Natural killer cell treated with Interleukin-12 subunit alpha and Interleukin-12 subunit beta and Interleukin-15 and Interleukin-18, amount 100 ng/mL, for 72 hours (primary cell): ENCODE results near the gene NPHS1. TPM values are rescaled to one million over a fixed set of nuclear protein-coding genes. Genes with fewer than 3 reads are reported as not detected.
"Not testable (repeated sequence)": the region's sequence is repeated elsewhere in the genome, so short reads cannot be mapped to it uniquely, and the experiment has no call there.

Experiments used
- ATAC-seq, 2 donors: fragments of 150-1000 bp; cut with Tn5 transposase in 1 of 2; sonication (Bioruptor Pico), chemical (Tn5 transposase) in 1 of 2; 2 replicates each; pipeline ENCODE4 v1.10.0; 2021
- DNase-seq: peaks from one replicate; pipeline ENCODE4 v3.0.0; 2022; ENCODE audit warnings: low spot score
- H3K27ac Mint-ChIP-seq, 2 donors: 1 replicate in 1 of 2; 2 replicates in 1 of 2; pipeline ENCODE4 v1.8.0; 2022; ENCODE audit warnings: mixed read lengths in 2 of 2, mild to moderate bottlenecking in 1 of 2, moderate library complexity in 1 of 2
- H3K27me3 Mint-ChIP-seq, 2 donors: 1 replicate in 1 of 2; 2 replicates in 1 of 2; pipeline ENCODE4 v1.8.0; 2022; ENCODE audit warnings: mixed read lengths in 2 of 2
- H3K36me3 Mint-ChIP-seq: one replicate; pipeline ENCODE4 v1.8.0; 2022; ENCODE audit warnings: mixed read lengths
- H3K4me1 Mint-ChIP-seq, 2 donors: 1 replicate in 1 of 2; 2 replicates in 1 of 2; pipeline ENCODE4 v1.8.0; 2022; ENCODE audit warnings: low read depth in 2 of 2, mixed read lengths in 2 of 2, mild to moderate bottlenecking in 1 of 2
- H3K4me3 Mint-ChIP-seq: one replicate; pipeline ENCODE4 v1.8.0; 2022; ENCODE audit warnings: mixed read lengths
- H3K9me3 Mint-ChIP-seq: 2 replicates; pipeline ENCODE4 v1.8.0; 2022; ENCODE audit warnings: mixed read lengths
- total RNA-seq, 2 donors: library from RNA; stranded (reverse); gene quantifications; one replicate each; pipeline ENCODE4 v1.2.3, GENCODE V29; 2022

The NPHS1 gene
- total RNA-seq, 2 donors from 2014 or later = not detected

GRCh38 chr19:35888398-35888797 lies 36.1 kb upstream of the NPHS1 start:
- H3K9me3 Mint-ChIP-seq = no peaks in the 10 kb centered on the region
- peaks cover 26% of the 10 kb centered on the region for H3K36me3 Mint-ChIP-seq
- H3K4me3 Mint-ChIP-seq = no peak overlapping the region
- no peak for ATAC-seq
- H3K27me3 Mint-ChIP-seq = no peaks in the 10 kb centered on the region
- no peak for DNase-seq
- H3K27ac Mint-ChIP-seq = peak overlapping the region in 1 of 2 donors; percentile 43
- peaks cover 12 to 20% of the 10 kb centered on the region in 2 donors for H3K4me1 Mint-ChIP-seq

DNA sequence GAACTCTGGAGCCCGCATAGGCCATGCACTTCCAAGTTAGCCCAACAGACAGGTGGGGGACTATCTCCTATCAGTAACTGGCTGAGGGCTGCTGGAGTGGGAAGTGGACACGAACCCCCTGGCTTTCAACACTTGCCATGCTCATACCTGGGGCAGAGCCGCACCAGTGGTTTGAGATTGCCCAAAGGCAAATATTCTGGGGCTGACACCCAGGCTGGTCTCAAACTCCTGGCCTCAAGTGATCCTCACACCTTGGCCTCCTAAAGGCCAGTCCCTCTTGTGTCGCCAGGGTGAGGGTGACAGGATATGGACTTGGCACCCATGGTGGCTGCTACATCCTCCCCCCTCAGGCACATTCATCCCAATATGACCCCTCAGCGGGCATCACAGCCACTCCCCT lies 34.9 kb upstream of the NPHS1 start:
- ATAC-seq (no peak), DNase-seq (no peak)
- no peaks in the 10 kb centered on the region for H3K27me3 Mint-ChIP-seq
- H3K4me3 Mint-ChIP-seq = no peak overlapping the region
- H3K9me3 Mint-ChIP-seq = no peaks in the 10 kb centered on the region
- peaks cover 20% of the 10 kb centered on the region for H3K36me3 Mint-ChIP-seq
- peaks cover 8 to 20% of the 10 kb centered on the region in 2 donors for H3K4me1 Mint-ChIP-seq
- no peak overlapping the region for H3K27ac Mint-ChIP-seq

DNA sequence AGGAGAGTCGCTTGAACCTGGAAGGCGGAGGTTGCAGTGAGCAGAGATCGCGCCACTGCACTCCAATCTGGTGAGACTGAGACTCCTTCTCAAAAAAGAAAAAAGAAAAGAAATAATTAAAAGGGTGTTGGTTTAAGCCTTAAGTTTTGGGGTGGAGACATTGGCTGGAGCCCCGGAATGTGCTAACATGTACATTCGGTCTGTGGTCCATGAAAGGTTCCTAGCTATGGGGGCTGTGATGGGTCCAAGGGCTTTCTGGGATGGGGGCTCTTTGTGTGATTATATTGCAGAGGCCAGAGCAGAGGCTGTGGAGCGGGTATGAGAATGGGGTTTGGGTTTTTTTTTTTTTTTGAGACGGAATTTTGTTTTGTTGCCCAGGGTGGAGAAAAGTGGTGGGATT lies 33.6 kb upstream of the NPHS1 start:
- peaks cover 17% of the 10 kb centered on the region for H3K36me3 Mint-ChIP-seq
- peak overlapping the region; percentile 25 to 32 for H3K27ac Mint-ChIP-seq
- no peaks in the 10 kb centered on the region for H3K9me3 Mint-ChIP-seq
- ATAC-seq (no peak), DNase-seq (no peak)
- no peaks in the 10 kb centered on the region for H3K27me3 Mint-ChIP-seq
- H3K4me3 Mint-ChIP-seq = no peak overlapping the region
- H3K4me1 Mint-ChIP-seq = peaks cover 8 to 21% of the 10 kb centered on the region in 2 donors

DNA sequence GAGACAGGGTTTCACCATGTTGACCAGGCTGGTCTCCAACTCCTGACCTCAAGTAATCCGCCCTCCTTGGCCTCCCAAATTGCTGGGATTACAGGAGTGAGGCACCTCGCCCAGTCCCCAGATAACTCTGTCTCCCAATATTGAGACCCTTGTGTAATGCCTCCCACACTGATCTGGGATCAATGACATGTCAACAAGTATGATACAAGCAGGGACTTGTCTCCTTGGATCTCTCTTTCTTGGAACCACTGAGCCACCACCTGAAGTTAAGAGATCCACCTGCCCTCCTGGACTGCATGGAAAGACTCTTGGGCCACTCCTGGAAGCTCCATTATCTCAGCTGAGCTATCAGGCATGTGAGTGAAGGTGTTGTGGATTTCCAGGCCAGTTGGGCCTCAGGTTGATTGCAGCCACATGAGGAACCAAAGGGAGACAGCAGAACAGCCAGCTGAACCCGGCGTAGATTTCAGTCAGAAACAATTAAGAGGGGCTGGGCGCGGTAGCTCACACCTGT lies 33.0 kb upstream of the NPHS1 start:
- Mint-ChIP-seq H3K36me3 (peaks cover 16% of the 10 kb centered on the region), H3K27me3 (peaks cover under 1 to 2% of the 10 kb centered on the region in 2 donors), H3K4me1 (peaks cover 8 to 21% of the 10 kb centered on the region in 2 donors), H3K4me3 (no peak overlapping the region), H3K9me3 (no peaks in the 10 kb centered on the region), H3K27ac (peak overlapping the region in 1 of 2 donors; percentile 25)
- ATAC-seq (no peak), DNase-seq (no peak)

GRCh38 chr19:35883882-35884281 lies 31.6 kb upstream of the NPHS1 start:
- Mint-ChIP-seq H3K9me3 (no peaks in the 10 kb centered on the region), H3K27ac (no peak overlapping the region), H3K36me3 (peaks cover 10% of the 10 kb centered on the region), H3K4me1 (peaks cover 16 to 25% of the 10 kb centered on the region in 2 donors), H3K27me3 (peaks cover 8 to 12% of the 10 kb centered on the region in 2 donors), H3K4me3 (no peak overlapping the region)
- ATAC-seq (no peak), DNase-seq (no peak)

- Mint-ChIP-seq H3K9me3 (no peaks in the 10 kb centered on the region), H3K4me3 (no peak overlapping the region), H3K4me1 (peaks cover 8 to 17% of the 10 kb centered on the region in 2 donors), H3K36me3 (no peaks in the 10 kb centered on the region), H3K27ac (peak overlapping the region in 1 of 2 donors; percentile 11), H3K27me3 (peaks cover 15 to 18% of the 10 kb centered on the region in 2 donors)
- DNase-seq (no peak), ATAC-seq (peak in 1 of 2 donors; percentile 64)
These were observed 30.0 kb upstream of the NPHS1 start for GRCh38 chr19:35882114-35882832.

GRCh38 chr19:35879770-35880317 lies 27.5 kb upstream of the NPHS1 start:
- H3K27me3 Mint-ChIP-seq = peaks cover 18% of the 10 kb centered on the region in 2 donors
- peak; percentile 84 to 91 for ATAC-seq
- peak; percentile 85 for DNase-seq
- H3K36me3 Mint-ChIP-seq = no peaks in the 10 kb centered on the region
- H3K4me1 Mint-ChIP-seq = peaks cover 8 to 12% of the 10 kb centered on the region in 2 donors
- H3K9me3 Mint-ChIP-seq = no peaks in the 10 kb centered on the region
- H3K4me3 Mint-ChIP-seq = no peak overlapping the region
- H3K27ac Mint-ChIP-seq = no peak overlapping the region

DNA sequence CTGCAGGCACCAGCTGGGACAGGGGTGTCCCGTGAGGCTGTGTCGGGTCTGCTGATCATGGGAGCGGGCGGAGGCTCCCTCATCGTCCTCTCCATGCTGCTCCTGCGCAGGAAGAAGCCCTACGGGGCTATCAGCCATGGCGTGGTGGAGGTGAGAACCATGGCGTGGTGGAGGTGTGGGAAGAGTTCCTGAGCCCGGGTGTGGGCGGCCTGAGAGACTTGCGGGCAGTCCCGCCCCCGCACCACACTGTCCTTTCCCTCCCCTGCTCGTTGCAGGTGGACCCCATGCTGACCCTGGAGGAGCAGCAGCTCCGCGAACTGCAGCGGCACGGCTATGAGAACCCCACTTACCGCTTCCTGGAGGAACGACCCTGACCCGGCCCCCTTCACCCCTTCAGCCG lies 26.8 kb upstream of the NPHS1 start:
- no peaks in the 10 kb centered on the region for H3K9me3 Mint-ChIP-seq
- H3K36me3 Mint-ChIP-seq = no peaks in the 10 kb centered on the region

DNA sequence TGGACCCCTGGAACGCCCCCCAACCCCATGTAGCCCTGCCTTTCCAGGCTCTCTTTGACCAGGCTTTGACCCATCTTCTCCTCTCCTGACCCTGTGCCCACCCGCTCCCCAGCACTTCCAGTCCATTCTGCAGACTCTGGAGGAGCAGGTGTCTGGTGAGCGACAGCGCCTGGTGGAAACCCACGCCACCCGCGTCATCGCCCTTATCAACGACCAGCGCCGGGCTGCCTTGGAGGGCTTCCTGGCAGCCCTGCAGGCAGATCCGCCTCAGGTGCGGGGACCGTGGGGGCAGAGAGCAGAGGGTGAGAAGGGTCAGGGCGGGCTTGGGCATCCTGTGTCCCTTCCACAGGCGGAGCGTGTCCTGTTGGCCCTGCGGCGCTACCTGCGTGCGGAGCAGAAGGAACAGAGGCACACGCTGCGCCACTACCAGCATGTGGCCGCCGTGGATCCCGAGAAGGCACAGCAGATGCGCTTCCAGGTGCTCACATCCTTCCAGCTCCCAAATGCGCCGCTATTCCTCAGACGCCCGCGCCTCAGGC lies 22.2 kb upstream of the NPHS1 start:
- DNase-seq = no peak
- ATAC-seq = no peak
- H3K9me3 Mint-ChIP-seq = peaks cover 6% of the 10 kb centered on the region

More for the DNA sequence above, 26.8 kb upstream of the NPHS1 start:
- H3K4me1 Mint-ChIP-seq = peaks cover 8 to 12% of the 10 kb centered on the region in 2 donors
- peaks cover 18% of the 10 kb centered on the region in 2 donors for H3K27me3 Mint-ChIP-seq
- no peak for DNase-seq
- ATAC-seq = no peak
- H3K4me3 Mint-ChIP-seq = no peak overlapping the region
- H3K27ac Mint-ChIP-seq = no peak overlapping the region

GRCh38 chr19:35872180-35872579 lies 19.9 kb upstream of the NPHS1 start:
- Mint-ChIP-seq H3K4me3 (no peak overlapping the region), H3K27me3 (peaks cover 22% of the 10 kb centered on the region in 2 donors), H3K27ac (no peak overlapping the region), H3K36me3 (no peaks in the 10 kb centered on the region), H3K4me1 (peaks cover 14 to 16% of the 10 kb centered on the region in 2 donors), H3K9me3 (peaks cover 6% of the 10 kb centered on the region)
- ATAC-seq (no peak), DNase-seq (no peak)

More for the DNA sequence above, 22.2 kb upstream of the NPHS1 start:
- no peak overlapping the region for H3K27ac Mint-ChIP-seq
- no peak overlapping the region for H3K4me3 Mint-ChIP-seq
- H3K36me3 Mint-ChIP-seq = no peaks in the 10 kb centered on the region
- H3K4me1 Mint-ChIP-seq = peaks cover 8 to 10% of the 10 kb centered on the region in 2 donors
- peaks cover 21 to 24% of the 10 kb centered on the region in 2 donors for H3K27me3 Mint-ChIP-seq

- no peak for ATAC-seq
These were observed 19.3 kb upstream of the NPHS1 start for GRCh38 chr19:35871611-35872010.

DNA sequence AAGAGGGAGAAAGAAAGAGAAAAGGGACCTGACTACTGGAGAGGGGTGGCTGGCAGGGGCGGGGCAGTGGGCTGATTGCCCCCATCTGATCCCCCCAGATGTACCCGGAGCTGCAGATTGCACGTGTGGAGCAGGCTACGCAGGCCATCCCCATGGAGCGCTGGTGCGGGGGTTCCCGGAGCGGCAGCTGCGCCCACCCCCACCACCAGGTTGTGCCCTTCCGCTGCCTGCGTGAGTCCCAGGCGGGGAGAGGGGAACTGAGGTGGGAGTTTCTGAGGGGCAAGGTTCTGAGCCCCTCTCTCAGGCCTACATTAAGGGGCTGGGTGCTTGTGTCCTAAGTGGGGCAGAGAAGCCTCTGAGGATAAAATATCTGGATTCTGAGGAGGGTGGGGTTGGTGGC lies 18.5 kb upstream of the NPHS1 start:
- no peak overlapping the region for H3K4me3 Mint-ChIP-seq
- peaks cover 14 to 16% of the 10 kb centered on the region in 2 donors for H3K4me1 Mint-ChIP-seq
- DNase-seq (no peak), ATAC-seq (no peak)
- H3K9me3 Mint-ChIP-seq = peaks cover 6% of the 10 kb centered on the region
- no peak overlapping the region for H3K27ac Mint-ChIP-seq
- H3K36me3 Mint-ChIP-seq = no peaks in the 10 kb centered on the region
- peaks cover 27 to 32% of the 10 kb centered on the region in 2 donors for H3K27me3 Mint-ChIP-seq

More at GRCh38 chr19:35871611-35872010, 19.3 kb upstream of the NPHS1 start:
- peaks cover 23 to 24% of the 10 kb centered on the region in 2 donors for H3K27me3 Mint-ChIP-seq
- H3K27ac Mint-ChIP-seq = no peak overlapping the region
- peaks cover 14 to 16% of the 10 kb centered on the region in 2 donors for H3K4me1 Mint-ChIP-seq
- no peak for DNase-seq
- no peak overlapping the region for H3K4me3 Mint-ChIP-seq
- peaks cover 6% of the 10 kb centered on the region for H3K9me3 Mint-ChIP-seq
- no peaks in the 10 kb centered on the region for H3K36me3 Mint-ChIP-seq

GRCh38 chr19:35870124-35870736 lies 17.9 kb upstream of the NPHS1 start:
- Mint-ChIP-seq H3K4me3 (peak overlapping the region; percentile 76), H3K27me3 (peaks cover 32 to 37% of the 10 kb centered on the region in 2 donors), H3K4me1 (peaks cover 14 to 16% of the 10 kb centered on the region in 2 donors)
- not testable (repeated sequence) for H3K9me3 Mint-ChIP-seq, H3K36me3 Mint-ChIP-seq, DNase-seq, H3K27ac Mint-ChIP-seq
- ATAC-seq = peak in 1 of 2 donors; percentile 64
